Loucy (cell line): Measurements from ENCODE around the gene ANKRD23.
A peak's percentile ranks its signal among the peaks of the same experiment; 100 is the strongest.

Experiments
- H2AFZ ChIP-seq: fragments of 200-600 bp; sonication (generic); 2 replicates; pipeline ENCODE4 v1.6.0; 2016; ENCODE audit warnings: antibody characterized with exemption, mild to moderate bottlenecking, low read length, moderate library complexity
- H3F3A ChIP-seq: fragments of 200-600 bp; 2 replicates; pipeline ENCODE4 v1.6.0; 2016; ENCODE audit warnings: antibody characterized with exemption, low read depth, mild to moderate bottlenecking
- H3K27me3 ChIP-seq: fragments of 200-600 bp; sonication (generic); 2 replicates; pipeline ENCODE4 v1.6.1; 2014; ENCODE audit warnings: low read length, mild to moderate bottlenecking; ENCODE audit not compliant: insufficient read depth, poor library complexity, severe bottlenecking
- H3K36me3 ChIP-seq: fragments of 200-600 bp; sonication (generic); 2 replicates; pipeline ENCODE4 v1.6.1; 2016; ENCODE audit warnings: low read length; ENCODE audit not compliant: insufficient read depth
- H3K4me1 ChIP-seq: fragments of 200-600 bp; sonication (generic); 2 replicates; pipeline ENCODE4 v1.5.1; 2014; ENCODE audit warnings: low read length, mild to moderate bottlenecking; ENCODE audit not compliant: insufficient read depth, poor library complexity, severe bottlenecking
- H3K4me2 ChIP-seq: fragments of 200-600 bp; sonication (generic); 2 replicates; pipeline ENCODE4 v1.6.0; 2014; ENCODE audit warnings: antibody characterized with exemption, low read length, low read depth, mild to moderate bottlenecking; ENCODE audit not compliant: poor library complexity, severe bottlenecking
- H3K4me3 ChIP-seq: fragments of 200-600 bp; sonication (generic); 2 replicates; pipeline ENCODE4 v1.5.1; 2014; ENCODE audit warnings: low read length, mild to moderate bottlenecking, mixed read lengths; ENCODE audit not compliant: poor library complexity, severe bottlenecking
- H3K79me2 ChIP-seq: fragments of 200-600 bp; sonication (generic); 2 replicates; pipeline ENCODE4 v1.6.1; 2014; ENCODE audit warnings: low read length; ENCODE audit not compliant: insufficient read depth
- H3K9ac ChIP-seq: fragments of 200-600 bp; sonication (generic); 2 replicates; pipeline ENCODE4 v1.6.0; 2014; ENCODE audit warnings: mild to moderate bottlenecking, low read depth, low read length, moderate library complexity; ENCODE audit not compliant: poor library complexity, severe bottlenecking
- H3K9me2 ChIP-seq: fragments of 200-600 bp; sonication (generic); replicated peaks from 2 replicates; pipeline ENCODE4 v1.6.1; 2016; ENCODE audit warnings: low read depth, low read length, mixed read lengths
- H3K9me3 ChIP-seq: fragments of 200-600 bp; sonication (generic); 2 replicates; pipeline ENCODE4 v1.6.1; 2014; ENCODE audit warnings: mild to moderate bottlenecking, antibody characterized with exemption, low read length, low read depth; ENCODE audit not compliant: insufficient read depth
- H4K20me1 ChIP-seq: fragments of 200-600 bp; sonication (generic); 2 replicates; pipeline ENCODE4 v1.6.0; 2014; ENCODE audit warnings: antibody characterized with exemption, low read length, mild to moderate bottlenecking; ENCODE audit not compliant: insufficient read depth, poor library complexity, severe bottlenecking
- EZH2phosphoT487 ChIP-seq: fragments of 200-600 bp; IDR thresholded peaks from 2 replicates; pipeline ENCODE4 v1.6.1; 2018; ENCODE audit warnings: antibody characterized with exemption, mild to moderate bottlenecking, moderate library complexity, borderline replicate concordance
- TF ChIP-seq, protein P1 (sequence below): fragments of 200-600 bp; sonication (generic); conservative IDR thresholded peaks from 2 replicates; pipeline ENCODE4 v1.5.1; 2014; ENCODE audit warnings: mild to moderate bottlenecking, antibody characterized with exemption, low read length

Gene ANKRD23

GRCh38 chr2:96859099-96859649 is 15.4 kb upstream of the ANKRD23 start:
- Histone ChIP-seq H3F3A (no peaks in the 10 kb centered on the region), H3K4me3 (no peak overlapping the region), H3K27me3 (no peaks in the 10 kb centered on the region), H4K20me1 (peaks cover 10% of the 10 kb centered on the region), H3K4me2 (peak overlapping the region; percentile 60), H2AFZ (no peak overlapping the region), H3K9me2 (no peaks in the 10 kb centered on the region), H3K9me3 (no peaks in the 10 kb centered on the region), H3K79me2 (peaks cover 34% of the 10 kb centered on the region), H3K36me3 (peaks cover 28% of the 10 kb centered on the region; the same call in 1 of the 2 replicates), H3K4me1 (peaks cover 27% of the 10 kb centered on the region), H3K9ac (no peak overlapping the region)
- TF ChIP-seq, protein P1, sequence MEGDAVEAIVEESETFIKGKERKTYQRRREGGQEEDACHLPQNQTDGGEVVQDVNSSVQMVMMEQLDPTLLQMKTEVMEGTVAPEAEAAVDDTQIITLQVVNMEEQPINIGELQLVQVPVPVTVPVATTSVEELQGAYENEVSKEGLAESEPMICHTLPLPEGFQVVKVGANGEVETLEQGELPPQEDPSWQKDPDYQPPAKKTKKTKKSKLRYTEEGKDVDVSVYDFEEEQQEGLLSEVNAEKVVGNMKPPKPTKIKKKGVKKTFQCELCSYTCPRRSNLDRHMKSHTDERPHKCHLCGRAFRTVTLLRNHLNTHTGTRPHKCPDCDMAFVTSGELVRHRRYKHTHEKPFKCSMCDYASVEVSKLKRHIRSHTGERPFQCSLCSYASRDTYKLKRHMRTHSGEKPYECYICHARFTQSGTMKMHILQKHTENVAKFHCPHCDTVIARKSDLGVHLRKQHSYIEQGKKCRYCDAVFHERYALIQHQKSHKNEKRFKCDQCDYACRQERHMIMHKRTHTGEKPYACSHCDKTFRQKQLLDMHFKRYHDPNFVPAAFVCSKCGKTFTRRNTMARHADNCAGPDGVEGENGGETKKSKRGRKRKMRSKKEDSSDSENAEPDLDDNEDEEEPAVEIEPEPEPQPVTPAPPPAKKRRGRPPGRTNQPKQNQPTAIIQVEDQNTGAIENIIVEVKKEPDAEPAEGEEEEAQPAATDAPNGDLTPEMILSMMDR: no peak
- no peak for TF ChIP-seq EZH2phosphoT487

DNA sequence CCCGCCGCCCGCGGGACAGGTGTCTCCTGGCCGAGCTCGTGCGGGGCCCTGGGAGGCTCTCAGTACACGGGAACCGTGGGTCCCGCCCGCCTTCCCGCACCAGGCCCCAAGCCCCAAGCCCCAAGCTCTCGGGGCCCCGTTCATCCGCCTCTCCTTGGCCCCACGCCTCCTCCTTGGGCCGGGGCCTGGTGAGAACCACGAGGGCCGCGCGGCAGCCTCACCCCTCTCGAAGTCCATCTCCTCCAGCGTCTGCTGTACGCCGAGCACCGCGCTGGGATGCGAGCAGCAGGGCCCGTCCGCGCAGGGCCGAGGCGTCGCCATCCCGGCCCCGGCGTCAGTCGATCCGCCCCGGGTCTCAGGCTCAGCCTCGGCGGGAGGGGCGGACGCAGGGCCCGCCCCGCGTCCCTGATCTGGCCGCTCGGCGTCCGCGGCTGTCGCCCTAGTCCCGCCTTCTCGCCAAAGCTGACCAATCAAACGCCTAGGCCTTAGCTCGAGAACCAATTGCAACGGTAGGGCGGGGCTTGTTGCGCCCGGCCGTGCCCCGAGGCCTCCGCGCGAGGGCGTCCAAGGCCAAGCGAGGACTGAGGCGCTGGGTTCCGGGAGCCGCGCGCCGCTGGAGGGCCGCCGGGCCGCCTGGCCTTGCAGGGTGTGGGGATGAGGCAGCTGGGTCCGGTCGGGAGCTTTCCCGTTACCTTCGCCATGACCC is 14.0 kb upstream of the ANKRD23 start, which contains the start of gene ANKRD39:
Gene ANKRD39 (minus strand): TSS at position 350 of the 706 bp plus-strand sequence. CDS start 29 bp downstream, at position 321.
- Histone ChIP-seq H3K79me2 (peaks cover 31% of the 10 kb centered on the region), H3K4me3 (peak within 1 kb of the TSS; percentile 93), H4K20me1 (peaks cover 7% of the 10 kb centered on the region), H3K4me1 (peaks cover 27% of the 10 kb centered on the region), H3K9me3 (no peaks in the 10 kb centered on the region), H3K9me2 (no peaks in the 10 kb centered on the region), H3K27me3 (no peaks in the 10 kb centered on the region), H3K36me3 (peaks cover 24% of the 10 kb centered on the region; the same call in 1 of the 2 replicates), H2AFZ (peak within 1 kb of the TSS; percentile 84), H3F3A (no peaks in the 10 kb centered on the region), H3K4me2 (peak within 1 kb of the TSS; percentile 96), H3K9ac (peak within 1 kb of the TSS; percentile 88)
- TF ChIP-seq EZH2phosphoT487: no peak
- TF ChIP-seq, protein P1: peak; percentile 73

- Histone ChIP-seq H2AFZ (peak overlapping the region; percentile 84), H3K4me1 (peaks cover 27% of the 10 kb centered on the region), H3K79me2 (peaks cover 31% of the 10 kb centered on the region)
These were observed 13.2 kb upstream of the ANKRD23 start for GRCh38 chr2:96856776-96857666.

More at GRCh38 chr2:96856776-96857666, 13.2 kb upstream of the ANKRD23 start:
- Histone ChIP-seq H4K20me1 (peaks cover 7% of the 10 kb centered on the region), H3F3A (no peaks in the 10 kb centered on the region), H3K9me3 (no peaks in the 10 kb centered on the region), H3K36me3 (peaks cover 25% of the 10 kb centered on the region; the same call in 1 of the 2 replicates), H3K9me2 (no peaks in the 10 kb centered on the region), H3K9ac (peak overlapping the region; percentile 88), H3K4me3 (peak overlapping the region; percentile 93), H3K4me2 (peak overlapping the region; percentile 96), H3K27me3 (no peaks in the 10 kb centered on the region)
- no peak for TF ChIP-seq EZH2phosphoT487
- TF ChIP-seq, protein P1: no peak
